ENCODE results near the gene KRT33B.

- TF ChIP-seq CTCF (IDR thresholded peaks at IDR 0.05 in 2 of 3, conservative IDR thresholded peaks at IDR 0.05 in 1 of 3; ENCODE audit: control insufficient read depth in 2 of 3, extremely low read depth in 1 of 3, insufficient read depth in 1 of 3, low read depth in 3 of 3, low read length in 3 of 3) (peak; percentile 64 to 80 (median 74)), NR2C1 (IDR thresholded peaks at IDR 0.05) (no peak), TCF7 (IDR thresholded peaks at IDR 0.05; ENCODE audit: borderline replicate concordance) (no peak), EGR1 (IDR thresholded peaks at IDR 0.05; ENCODE audit: borderline replicate concordance in 1 of 2, low read depth in 2 of 2, low read length in 2 of 2) (no peak), SP1 (IDR thresholded peaks at IDR 0.05; ENCODE audit: low read depth, low read length) (no peak), HDAC2 (IDR thresholded peaks at IDR 0.05) (no peak), JUND (IDR thresholded peaks at IDR 0.05; ENCODE audit: low read depth, low read length) (no peak)
Observed at GRCh38 chr17:41322094-41322902, 47.3 kb downstream of the KRT33B start.

Data from GM12878 (cell line).